Urinary bladder (tissue), 4 donors: ENCODE measurements around the gene PITHD1. TPM values are rescaled to one million over a fixed set of nuclear protein-coding genes. Genes with fewer than 3 reads are reported as not detected.
"Not testable (repeated sequence)": the region's sequence is repeated elsewhere in the genome, so short reads cannot be mapped to it uniquely, and the experiment has no call there.

Experiments
- DNase-seq: peaks from one replicate; pipeline ENCODE4 v3.0.0-alpha.2; 2015; ENCODE audit errors: extremely low spot score
- H3K27ac ChIP-seq: one replicate; pipeline ENCODE4 v1.5.1; 2013; ENCODE audit warnings: low read depth, mild to moderate bottlenecking, moderate library complexity
- H3K36me3 ChIP-seq: one replicate; pipeline ENCODE4 v1.6.1; 2013; ENCODE audit warnings: mild to moderate bottlenecking, moderate library complexity; ENCODE audit not compliant: insufficient read depth
- H3K4me1 ChIP-seq: one replicate; pipeline ENCODE4 v1.6.1; 2013; ENCODE audit warnings: mild to moderate bottlenecking, moderate library complexity; ENCODE audit not compliant: insufficient read depth
- H3K4me3 ChIP-seq: one replicate; pipeline ENCODE4 v1.5.1; 2013; ENCODE audit warnings: low read depth, low read length
- WGBS: extraction: QIAGEN DNeasy Blood & Tissue Kit; methylation state at CpG from one replicate; pipeline ENCODE4 v1.1.7; 2013; 5-methylcytosine and 5-hydroxymethylcytosine counted together
- polyA plus RNA-seq: library from polyadenylated mRNA; stranded (reverse); fragments of 200-250 nt; gene quantifications from one replicate; pipeline ENCODE4 v1.2.3, GENCODE V29; 2013
- total RNA-seq: library from RNA; depleted of rRNA; stranded (reverse); fragments of >200 nt; gene quantifications from one replicate; pipeline ENCODE4 v1.2.3, GENCODE V29; 2014
- donor health status: healthy with polysubstance abuse.
- donor health status: healthy.

The PITHD1 gene
- total and polyA plus RNA-seq, 2 donors = 43.6 to 49.2 TPM

- H3K36me3 ChIP-seq = no peaks in the 10 kb centered on the region
- peak; percentile 85 for DNase-seq
- H3K27ac ChIP-seq = peak within 1 kb of the TSS; percentile 34
- WGBS = 1% methylated on average over 47 of the region's 47 CpGs
- H3K4me1 ChIP-seq = no peaks in the 10 kb centered on the region
- H3K4me3 ChIP-seq = peak within 1 kb of the TSS; percentile 83
These were observed 12.7 kb downstream of the PITHD1 start, which contains the start of gene LYPLA2 for GRCh38 chr1:23790696-23791515. Gene LYPLA2 (plus strand): TSS chr1:23791145. CDS start chr1:23792683, 1,538 bp downstream.

GRCh38 chr1:23791516-23792047 lies 13.4 kb downstream of the PITHD1 start:
- Histone ChIP-seq H3K27ac (peak overlapping the region; percentile 34), H3K4me1 (no peaks in the 10 kb centered on the region), H3K4me3 (peak overlapping the region; percentile 83), H3K36me3 (no peaks in the 10 kb centered on the region)
- DNase-seq = no peak
- WGBS = under 1% methylated on average over 15 of the region's 15 CpGs

GRCh38 chr1:23792151-23792945 lies 14.1 kb downstream of the PITHD1 start:
- no peak overlapping the region for H3K27ac ChIP-seq
- no peak for DNase-seq
- no peaks in the 10 kb centered on the region for H3K4me1 ChIP-seq
- WGBS = 62% methylated on average over 19 of the region's 19 CpGs
- no peaks in the 10 kb centered on the region for H3K36me3 ChIP-seq
- peak overlapping the region; percentile 83 for H3K4me3 ChIP-seq

GRCh38 chr1:23793018-23793781 lies 15.0 kb downstream of the PITHD1 start:
- DNase-seq = no peak
- WGBS = 55% methylated on average over 16 of the region's 16 CpGs
- Histone ChIP-seq H3K4me1 (no peaks in the 10 kb centered on the region), H3K36me3 (no peaks in the 10 kb centered on the region), H3K4me3 (no peak overlapping the region), H3K27ac (no peak overlapping the region)

- WGBS = 71% methylated on average over 21 of the region's 21 CpGs
- Histone ChIP-seq H3K4me3 (no peak overlapping the region), H3K36me3 (no peaks in the 10 kb centered on the region), H3K4me1 (no peaks in the 10 kb centered on the region), H3K27ac (no peak overlapping the region)
- DNase-seq = no peak
These were observed 15.9 kb downstream of the PITHD1 start for GRCh38 chr1:23793861-23794731.

- 74% methylated on average over 9 of the region's 9 CpGs for WGBS
- not testable (repeated sequence) for H3K4me3 ChIP-seq, H3K36me3 ChIP-seq, H3K27ac ChIP-seq, H3K4me1 ChIP-seq, DNase-seq
These were observed 16.5 kb downstream of the PITHD1 start for GRCh38 chr1:23794732-23795182.

GRCh38 chr1:23795676-23796465 lies 17.7 kb downstream of the PITHD1 start:
- no peak overlapping the region for H3K27ac ChIP-seq
- no peaks in the 10 kb centered on the region for H3K36me3 ChIP-seq
- DNase-seq = no peak
- H3K4me1 ChIP-seq = no peaks in the 10 kb centered on the region
- WGBS = 58% methylated on average over 16 of the region's 16 CpGs
- no peak overlapping the region for H3K4me3 ChIP-seq

GRCh38 chr1:23796466-23797271 lies 18.5 kb downstream of the PITHD1 start:
- WGBS = 55% methylated on average over 17 of the region's 17 CpGs
- H3K36me3 ChIP-seq = no peaks in the 10 kb centered on the region

GRCh38 chr1:23797478-23798448 lies 19.5 kb downstream of the PITHD1 start:
- Histone ChIP-seq H3K4me1 (no peaks in the 10 kb centered on the region), H3K27ac (no peak overlapping the region), H3K4me3 (no peak overlapping the region), H3K36me3 (no peaks in the 10 kb centered on the region)
- no peak for DNase-seq
- WGBS = 80% methylated on average over 20 of the region's 20 CpGs

More at GRCh38 chr1:23796466-23797271, 18.5 kb downstream of the PITHD1 start:
- no peak for DNase-seq
- H3K4me1 ChIP-seq = no peaks in the 10 kb centered on the region
- no peak overlapping the region for H3K27ac ChIP-seq
- no peak overlapping the region for H3K4me3 ChIP-seq

- H3K36me3 ChIP-seq = no peaks in the 10 kb centered on the region
- H3K27ac ChIP-seq = peak overlapping the region; percentile 49
- H3K4me1 ChIP-seq = no peaks in the 10 kb centered on the region
- no peak overlapping the region for H3K4me3 ChIP-seq
- 87% methylated on average over 12 of the region's 12 CpGs for WGBS
- DNase-seq = no peak
These were observed 20.5 kb downstream of the PITHD1 start for GRCh38 chr1:23798662-23799142.
